Neuronal stem cell (in vitro differentiated cells): ENCODE measurements around the gene SHKBP1.
"Not testable (repeated sequence)": the region's sequence is repeated elsewhere in the genome, so short reads cannot be mapped to it uniquely, and the experiment has no call there.

Experiments
- DNase-seq: peaks from one replicate; pipeline ENCODE4 v3.0.0-alpha.2; 2013; ENCODE audit warnings: low spot score
- H2AFZ ChIP-seq: one replicate; pipeline ENCODE4 v1.6.1; 2013; ENCODE audit warnings: mild to moderate bottlenecking, low read length, inconsistent platforms
- H2AK5ac ChIP-seq: 2 replicates; pipeline ENCODE4 v1.6.1; 2013; ENCODE audit warnings: low read depth, mild to moderate bottlenecking, inconsistent platforms, low read length, moderate library complexity, mixed read lengths
- H2BK120ac ChIP-seq: 2 replicates; pipeline ENCODE4 v1.6.1; 2013; ENCODE audit warnings: low read depth, mild to moderate bottlenecking, inconsistent platforms, low read length, moderate library complexity, mixed read lengths
- H2BK12ac ChIP-seq: one replicate; pipeline ENCODE4 v1.6.1; 2013; ENCODE audit warnings: low read length, inconsistent platforms
- H2BK15ac ChIP-seq: 2 replicates; pipeline ENCODE4 v1.6.1; 2013; ENCODE audit warnings: mild to moderate bottlenecking, low read length, inconsistent platforms, mixed read lengths
- H2BK5ac ChIP-seq: one replicate; pipeline ENCODE4 v1.6.1; 2013; ENCODE audit warnings: inconsistent platforms, mild to moderate bottlenecking, low read length, moderate library complexity
- H3K14ac ChIP-seq: one replicate; pipeline ENCODE4 v1.6.1; 2013; ENCODE audit warnings: low read length, inconsistent platforms
- H3K18ac ChIP-seq: 2 replicates; pipeline ENCODE4 v1.6.1; 2013; ENCODE audit warnings: low read length, inconsistent platforms
- H3K23ac ChIP-seq: 2 replicates; pipeline ENCODE4 v1.6.1; 2013; ENCODE audit warnings: low read depth, mild to moderate bottlenecking, mixed read lengths, low read length, inconsistent platforms; ENCODE audit not compliant: poor library complexity
- H3K27ac ChIP-seq: replicated peaks from 3 replicates; pipeline ENCODE4 v1.5.1; 2013; ENCODE audit warnings: low read length, inconsistent platforms
- H3K27me3 ChIP-seq, 3 experiments: 2 replicates each; pipeline ENCODE4 v1.6.1; 2013; ENCODE audit warnings: low read length in 3 of 3, mild to moderate bottlenecking in 2 of 3, inconsistent platforms in 1 of 3, low read depth in 1 of 3, mixed read lengths in 1 of 3, moderate library complexity in 1 of 3; ENCODE audit not compliant: control insufficient read depth in 3 of 3, insufficient read depth in 3 of 3
- H3K36me3 ChIP-seq, 2 donors: replicated peaks in 1 of 2; 2 replicates each; pipeline ENCODE4 v1.6.1; 2013; ENCODE audit warnings: low read length in 2 of 2; ENCODE audit not compliant: control insufficient read depth in 2 of 2, insufficient read depth in 2 of 2
- H3K4ac ChIP-seq: 2 replicates; pipeline ENCODE4 v1.6.1; 2013; ENCODE audit warnings: inconsistent platforms, mild to moderate bottlenecking, low read length, moderate library complexity
- H3K4me1 ChIP-seq, 2 donors: 1 replicate in 1 of 2; 2 replicates in 1 of 2; pipeline ENCODE4 v1.6.1; 2013; ENCODE audit warnings: low read length in 2 of 2, low read depth in 1 of 2; ENCODE audit not compliant: control insufficient read depth in 2 of 2, insufficient read depth in 1 of 2
- H3K4me2 ChIP-seq: one replicate; pipeline ENCODE4 v1.6.1; 2013; ENCODE audit warnings: mild to moderate bottlenecking, low read length, inconsistent platforms; ENCODE audit not compliant: insufficient read depth, poor library complexity, severe bottlenecking
- H3K4me3 ChIP-seq, 2 donors: 2 replicates each; pipeline ENCODE4 v1.5.1; 2013; ENCODE audit warnings: low read length in 2 of 2, mild to moderate bottlenecking in 2 of 2, inconsistent platforms in 1 of 2, moderate library complexity in 1 of 2
- H3K79me1 ChIP-seq: one replicate; pipeline ENCODE4 v1.6.1; 2013; ENCODE audit warnings: low read depth, mild to moderate bottlenecking, inconsistent platforms, low read length, moderate library complexity
- H3K9ac ChIP-seq: one replicate; pipeline ENCODE4 v1.6.1; 2013; ENCODE audit warnings: mild to moderate bottlenecking, low read depth, low read length, inconsistent platforms; ENCODE audit not compliant: poor library complexity
- H3K9me3 ChIP-seq, 2 donors: replicated peaks in 1 of 2; 2 replicates each; pipeline versions ENCODE3 to v1.6.1; 2013; ENCODE audit warnings: low read length in 2 of 2, mild to moderate bottlenecking in 2 of 2, inconsistent platforms in 1 of 2, low read depth in 1 of 2, mixed read lengths in 1 of 2, moderate library complexity in 1 of 2; ENCODE audit not compliant: control insufficient read depth in 2 of 2, insufficient read depth in 1 of 2
- H4K8ac ChIP-seq: one replicate; pipeline ENCODE4 v1.6.1; 2013; ENCODE audit warnings: low read depth, mild to moderate bottlenecking, inconsistent platforms, low read length, moderate library complexity
- H4K91ac ChIP-seq: one replicate; pipeline ENCODE4 v1.6.1; 2013; ENCODE audit warnings: low read length, low read depth, mild to moderate bottlenecking, inconsistent platforms; ENCODE audit not compliant: poor library complexity
- WGBS, 2 donors: extraction: QIAGEN DNeasy Blood & Tissue Kit; methylation state at CpG; one replicate each; pipeline ENCODE4 v1.1.7; 2013; ENCODE audit warnings: missing lambda C conversion rate in 2 of 2, mixed read lengths in 1 of 2; ENCODE audit not compliant: insufficient read length in 2 of 2, insufficient replicate concordance in 1 of 2; ENCODE audit errors: extremely low coverage in 2 of 2; 5-methylcytosine and 5-hydroxymethylcytosine counted together

Gene SHKBP1

DNA sequence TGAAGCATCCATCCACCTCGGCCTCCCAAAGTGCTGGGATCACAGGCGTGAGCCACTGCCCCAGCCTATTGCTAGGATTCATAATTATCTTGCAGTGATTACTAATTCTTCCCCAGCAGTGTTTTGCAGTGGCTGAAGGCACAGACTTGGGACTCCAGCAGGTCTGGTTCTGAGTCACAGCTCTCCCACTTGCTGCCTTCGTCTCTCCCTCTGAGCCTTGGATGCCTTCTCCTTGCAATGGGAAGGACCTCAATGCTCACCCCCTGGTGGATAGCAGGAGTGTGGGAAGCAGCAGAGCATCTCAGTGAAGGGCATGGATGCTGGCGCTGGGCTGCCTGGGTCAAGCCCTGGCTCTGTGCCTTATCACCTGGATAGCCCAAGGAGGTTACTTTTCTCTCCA is 37.6 kb upstream of the SHKBP1 start:
- Histone ChIP-seq H3K9ac (no peak overlapping the region), H2BK5ac (no peak overlapping the region), H3K23ac (no peak overlapping the region), H3K18ac (no peak overlapping the region), H4K8ac (no peak overlapping the region), H3K4me3 (no peak overlapping the region), H2AFZ (no peak overlapping the region), H2BK12ac (no peak overlapping the region), H2BK120ac (no peak overlapping the region), H3K79me1 (no peaks in the 10 kb centered on the region), H3K36me3 (no peaks in the 10 kb centered on the region), H3K27me3 (no peaks in the 10 kb centered on the region), H3K27ac (no peak overlapping the region), H3K4ac (no peak overlapping the region), H3K4me1 (no peaks in the 10 kb centered on the region), H4K91ac (no peak overlapping the region), H2BK15ac (no peak overlapping the region), H2AK5ac (no peak overlapping the region), H3K4me2 (no peak overlapping the region), H3K14ac (no peak overlapping the region), H3K9me3 (no peaks in the 10 kb centered on the region)
- DNase-seq = no peak
- no CpG with 5 or more reads among the region's 4 CpGs for WGBS, 2 donors

- no peak overlapping the region for H2BK15ac ChIP-seq
- H3K27ac ChIP-seq = no peak overlapping the region
- H2BK120ac ChIP-seq = no peak overlapping the region
- H3K4ac ChIP-seq = no peak overlapping the region
- H3K4me1 ChIP-seq = no peaks in the 10 kb centered on the region
- no peak overlapping the region for H3K23ac ChIP-seq
- peak overlapping the region; percentile 38 for H3K14ac ChIP-seq
- H3K9ac ChIP-seq = no peak overlapping the region
- no peak overlapping the region for H3K18ac ChIP-seq
- WGBS, 2 donors = no CpG with 5 or more reads among the region's 6 CpGs
- no peak overlapping the region for H2BK12ac ChIP-seq
- H3K79me1 ChIP-seq = no peaks in the 10 kb centered on the region
- H4K8ac ChIP-seq = no peak overlapping the region
- H2AK5ac ChIP-seq = no peak overlapping the region
- H2BK5ac ChIP-seq = no peak overlapping the region
- H3K27me3 ChIP-seq = no peaks in the 10 kb centered on the region
- no peaks in the 10 kb centered on the region for H3K36me3 ChIP-seq
- H3K9me3 ChIP-seq = no peaks in the 10 kb centered on the region
- H2AFZ ChIP-seq = no peak overlapping the region
- no peak overlapping the region for H3K4me3 ChIP-seq
- DNase-seq = no peak
- H4K91ac ChIP-seq = no peak overlapping the region
- no peak overlapping the region for H3K4me2 ChIP-seq
Observed at GRCh38 chr19:40542202-40542859, 34.3 kb upstream of the SHKBP1 start.

- no peak overlapping the region for H2BK120ac ChIP-seq
- H3K4me3 ChIP-seq = no peak overlapping the region
- H2BK5ac ChIP-seq = no peak overlapping the region
- no peaks in the 10 kb centered on the region for H3K79me1 ChIP-seq
- no peak overlapping the region for H3K23ac ChIP-seq
- H3K27ac ChIP-seq = no peak overlapping the region
- H2AFZ ChIP-seq = no peak overlapping the region
- no peak for DNase-seq
- no peak overlapping the region for H4K91ac ChIP-seq
- H3K18ac ChIP-seq = no peak overlapping the region
- H3K4me2 ChIP-seq = no peak overlapping the region
- no peak overlapping the region for H3K14ac ChIP-seq
- no peak overlapping the region for H4K8ac ChIP-seq
- no peak overlapping the region for H3K9ac ChIP-seq
- peaks cover 0 to 3% (median 0%) of the 10 kb centered on the region in 3 experiments for H3K27me3 ChIP-seq
- no peaks in the 10 kb centered on the region for H3K36me3 ChIP-seq
- no peak overlapping the region for H3K4ac ChIP-seq
- no peak overlapping the region for H2BK12ac ChIP-seq
- H3K9me3 ChIP-seq = no peaks in the 10 kb centered on the region
- no peak overlapping the region for H2BK15ac ChIP-seq
- WGBS, 2 donors = no CpG with 5 or more reads among the region's 6 CpGs
- no peaks in the 10 kb centered on the region for H3K4me1 ChIP-seq
- no peak overlapping the region for H2AK5ac ChIP-seq
Observed at GRCh38 chr19:40543029-40543597, 33.6 kb upstream of the SHKBP1 start.

- not testable (repeated sequence) for H2BK120ac ChIP-seq, H2BK15ac ChIP-seq, H3K36me3 ChIP-seq, H3K27ac ChIP-seq, H3K4me2 ChIP-seq, H3K18ac ChIP-seq, H4K8ac ChIP-seq, H3K9me3 ChIP-seq, H2AK5ac ChIP-seq, H3K4me3 ChIP-seq, H3K14ac ChIP-seq, H3K9ac ChIP-seq, H3K79me1 ChIP-seq, H2BK12ac ChIP-seq, H2AFZ ChIP-seq, H3K23ac ChIP-seq, H3K4me1 ChIP-seq, H2BK5ac ChIP-seq, H4K91ac ChIP-seq, H3K4ac ChIP-seq, DNase-seq
- no CpG with 5 or more reads among the region's 3 CpGs for WGBS, 2 donors
- H3K27me3 ChIP-seq = peaks cover 0 to 22% (median 11%) of the 10 kb centered on the region in 3 experiments
Observed at GRCh38 chr19:40546153-40546841, 30.4 kb upstream of the SHKBP1 start.
